ENCODE measurements around the gene NCKIPSD.
A peak's percentile ranks its signal among the peaks of the same experiment; 100 is the strongest.

NCKIPSD gene

GRCh38 chr3:48634661-48635221 is 51.0 kb downstream of the NCKIPSD start:
- Histone ChIP-seq H3K4me1 (ENCODE audit: insufficient read depth, low read length) (peaks cover 17% of the 10 kb centered on the region), H3K9me3 (ENCODE audit: control insufficient read depth, insufficient read depth, low read length) (no peaks in the 10 kb centered on the region), H3K9ac (ENCODE audit: low read depth, low read length) (peak overlapping the region; percentile 97), H3K36me3 (ENCODE audit: insufficient read depth, low read length) (peaks cover 8% of the 10 kb centered on the region)

GRCh38 chr3:48633743-48634142 is 52.0 kb downstream of the NCKIPSD start:
- peaks cover 11% of the 10 kb centered on the region for H3K36me3 ChIP-seq (ENCODE audit: insufficient read depth, low read length)
- H3K4me1 ChIP-seq (ENCODE audit: insufficient read depth, low read length) = peaks cover 17% of the 10 kb centered on the region
- peak overlapping the region; percentile 97; the same call in 1 of the 2 replicates for H3K9ac ChIP-seq (ENCODE audit: low read depth, low read length)
- no peaks in the 10 kb centered on the region for H3K9me3 ChIP-seq (ENCODE audit: control insufficient read depth, insufficient read depth, low read length)

- Histone ChIP-seq H3K4me1 (ENCODE audit: insufficient read depth, low read length) (peaks cover 17% of the 10 kb centered on the region), H3K9me3 (ENCODE audit: control insufficient read depth, insufficient read depth, low read length) (no peaks in the 10 kb centered on the region), H3K9ac (ENCODE audit: low read depth, low read length) (no peak overlapping the region), H3K36me3 (ENCODE audit: insufficient read depth, low read length) (peaks cover 11% of the 10 kb centered on the region)
Measured at GRCh38 chr3:48633256-48633655, 52.5 kb downstream of the NCKIPSD start.

- H3K9me3 ChIP-seq (ENCODE audit: control insufficient read depth, insufficient read depth, low read length) = no peaks in the 10 kb centered on the region
- peaks cover 11% of the 10 kb centered on the region for H3K36me3 ChIP-seq (ENCODE audit: insufficient read depth, low read length)
- H3K9ac ChIP-seq (ENCODE audit: low read depth, low read length) = no peak overlapping the region
- H3K4me1 ChIP-seq (ENCODE audit: insufficient read depth, low read length) = peaks cover 10% of the 10 kb centered on the region
Measured at GRCh38 chr3:48631516-48632448, 53.9 kb downstream of the NCKIPSD start.

- H3K9ac ChIP-seq (ENCODE audit: low read depth, low read length) = no peak overlapping the region
- no peaks in the 10 kb centered on the region for H3K9me3 ChIP-seq (ENCODE audit: control insufficient read depth, insufficient read depth, low read length)
- peaks cover 13% of the 10 kb centered on the region for H3K36me3 ChIP-seq (ENCODE audit: insufficient read depth, low read length)
Measured at GRCh38 chr3:48630833-48631232, 54.9 kb downstream of the NCKIPSD start.

GRCh38 chr3:48630407-48630806 is 55.3 kb downstream of the NCKIPSD start:
- Histone ChIP-seq H3K9me3 (ENCODE audit: control insufficient read depth, insufficient read depth, low read length) (no peaks in the 10 kb centered on the region), H3K36me3 (ENCODE audit: insufficient read depth, low read length) (peaks cover 13% of the 10 kb centered on the region), H3K9ac (ENCODE audit: low read depth, low read length) (no peak overlapping the region)

More at GRCh38 chr3:48630833-48631232, 54.9 kb downstream of the NCKIPSD start:
- 0 out of 2 replicates have a peak, but pooled peaks cover 7% of the 10 kb centered on the region for H3K4me1 ChIP-seq (ENCODE audit: insufficient read depth, low read length)

GRCh38 chr3:48629894-48630293 is 55.8 kb downstream of the NCKIPSD start:
- H3K36me3 ChIP-seq (ENCODE audit: insufficient read depth, low read length) = peaks cover 13% of the 10 kb centered on the region
- H3K9me3 ChIP-seq (ENCODE audit: control insufficient read depth, insufficient read depth, low read length) = no peaks in the 10 kb centered on the region
- no peak overlapping the region for H3K9ac ChIP-seq (ENCODE audit: low read depth, low read length)
- 0 out of 2 replicates have a peak, but pooled peaks cover 7% of the 10 kb centered on the region for H3K4me1 ChIP-seq (ENCODE audit: insufficient read depth, low read length)

More at GRCh38 chr3:48630407-48630806, 55.3 kb downstream of the NCKIPSD start:
- 0 out of 2 replicates have a peak, but pooled peaks cover 7% of the 10 kb centered on the region for H3K4me1 ChIP-seq (ENCODE audit: insufficient read depth, low read length)

GRCh38 chr3:48628277-48629017 is 57.3 kb downstream of the NCKIPSD start:
- Histone ChIP-seq H3K36me3 (ENCODE audit: insufficient read depth, low read length) (peaks cover 13% of the 10 kb centered on the region), H3K9ac (ENCODE audit: low read depth, low read length) (no peak overlapping the region), H3K9me3 (ENCODE audit: control insufficient read depth, insufficient read depth, low read length) (no peaks in the 10 kb centered on the region), H3K4me1 (ENCODE audit: insufficient read depth, low read length) (peaks cover 7% of the 10 kb centered on the region; the same call in 1 of the 2 replicates)

- peaks cover 7% of the 10 kb centered on the region; the same call in 1 of the 2 replicates for H3K4me1 ChIP-seq (ENCODE audit: insufficient read depth, low read length)
- H3K36me3 ChIP-seq (ENCODE audit: insufficient read depth, low read length) = peaks cover 6% of the 10 kb centered on the region
- no peak overlapping the region for H3K9ac ChIP-seq (ENCODE audit: low read depth, low read length)
- H3K9me3 ChIP-seq (ENCODE audit: control insufficient read depth, insufficient read depth, low read length) = no peaks in the 10 kb centered on the region
Measured at GRCh38 chr3:48625600-48625999, 60.1 kb downstream of the NCKIPSD start.

- Histone ChIP-seq H3K9me3 (ENCODE audit: control insufficient read depth, insufficient read depth, low read length) (no peaks in the 10 kb centered on the region), H3K4me1 (ENCODE audit: insufficient read depth, low read length) (peaks cover 7% of the 10 kb centered on the region; the same call in 1 of the 2 replicates), H3K36me3 (ENCODE audit: insufficient read depth, low read length) (peaks cover 9% of the 10 kb centered on the region), H3K9ac (ENCODE audit: low read depth, low read length) (no peak overlapping the region)
Measured at GRCh38 chr3:48624767-48625166, 60.9 kb downstream of the NCKIPSD start.

- H3K4me1 ChIP-seq (ENCODE audit: insufficient read depth, low read length) = peaks cover 7% of the 10 kb centered on the region; the same call in 1 of the 2 replicates
- no peaks in the 10 kb centered on the region for H3K9me3 ChIP-seq (ENCODE audit: control insufficient read depth, insufficient read depth, low read length)
- peaks cover 6% of the 10 kb centered on the region for H3K36me3 ChIP-seq (ENCODE audit: insufficient read depth, low read length)
- H3K9ac ChIP-seq (ENCODE audit: low read depth, low read length) = no peak overlapping the region
Measured at GRCh38 chr3:48623851-48624547, 61.7 kb downstream of the NCKIPSD start.
